ENCODE measurements around the gene UPB1. TPM values are rescaled to one million over a fixed set of nuclear protein-coding genes. Genes with fewer than 3 reads are reported as not detected.

Gene UPB1
- total and polyA plus RNA-seq, 2 donors = 0.14 to 0.90 TPM

GRCh38 chr22:24559471-24559870, 64.3 kb downstream of the UPB1 start:
- no peaks in the 10 kb centered on the region for H3K4me1 ChIP-seq (ENCODE audit: insufficient read depth)
- WGBS = 67% methylated on average over 4 of the region's 4 CpGs

GRCh38 chr22:24563246-24563645, 68.1 kb downstream of the UPB1 start:
- Histone ChIP-seq H3K4me3 (ENCODE audit: low read depth, low read length) (no peak overlapping the region), H3K36me3 (ENCODE audit: insufficient read depth) (peaks cover 2% of the 10 kb centered on the region), H3K27ac (ENCODE audit: low read depth) (no peak overlapping the region), H3K4me1 (ENCODE audit: insufficient read depth) (no peaks in the 10 kb centered on the region)
- no peak for DNase-seq (ENCODE audit: extremely low spot score)
- 94% methylated on average over 2 of the region's 2 CpGs for WGBS

More at GRCh38 chr22:24559471-24559870, 64.3 kb downstream of the UPB1 start:
- Histone ChIP-seq H3K36me3 (ENCODE audit: insufficient read depth) (peaks cover 2% of the 10 kb centered on the region), H3K4me3 (ENCODE audit: low read depth, low read length) (no peak overlapping the region), H3K27ac (ENCODE audit: low read depth) (no peak overlapping the region)
- DNase-seq (ENCODE audit: extremely low spot score) = no peak

- H3K27ac ChIP-seq (ENCODE audit: low read depth) = no peak overlapping the region
- H3K4me1 ChIP-seq (ENCODE audit: insufficient read depth) = no peaks in the 10 kb centered on the region
- H3K4me3 ChIP-seq (ENCODE audit: low read depth, low read length) = no peak overlapping the region
- no peak for DNase-seq (ENCODE audit: extremely low spot score)
- WGBS = 45% methylated on average over 2 of the region's 2 CpGs
- peaks cover 2% of the 10 kb centered on the region for H3K36me3 ChIP-seq (ENCODE audit: insufficient read depth)
These were observed 69.4 kb downstream of the UPB1 start for GRCh38 chr22:24564376-24565058.

GRCh38 chr22:24565077-24565476, 69.9 kb downstream of the UPB1 start:
- WGBS = 93% methylated on average over 2 of the region's 2 CpGs
- no peaks in the 10 kb centered on the region for H3K4me1 ChIP-seq (ENCODE audit: insufficient read depth)
- no peak overlapping the region for H3K27ac ChIP-seq (ENCODE audit: low read depth)
- H3K4me3 ChIP-seq (ENCODE audit: low read depth, low read length) = no peak overlapping the region
- H3K36me3 ChIP-seq (ENCODE audit: insufficient read depth) = peaks cover 2% of the 10 kb centered on the region
- DNase-seq (ENCODE audit: extremely low spot score) = no peak

- Histone ChIP-seq H3K4me3 (ENCODE audit: low read depth, low read length) (no peak overlapping the region), H3K4me1 (ENCODE audit: insufficient read depth) (no peaks in the 10 kb centered on the region), H3K36me3 (ENCODE audit: insufficient read depth) (peaks cover 2% of the 10 kb centered on the region), H3K27ac (ENCODE audit: low read depth) (no peak overlapping the region)
- 66% methylated on average over 8 of the region's 8 CpGs for WGBS
- no peak for DNase-seq (ENCODE audit: extremely low spot score)
These were observed 71.9 kb downstream of the UPB1 start for GRCh38 chr22:24566899-24567511.

GRCh38 chr22:24567668-24568067, 72.5 kb downstream of the UPB1 start:
- H3K27ac ChIP-seq (ENCODE audit: low read depth) = no peak overlapping the region
- WGBS = 79% methylated on average over 10 of the region's 10 CpGs
- no peak for DNase-seq (ENCODE audit: extremely low spot score)
- no peak overlapping the region for H3K4me3 ChIP-seq (ENCODE audit: low read depth, low read length)
- H3K36me3 ChIP-seq (ENCODE audit: insufficient read depth) = peaks cover 6% of the 10 kb centered on the region
- H3K4me1 ChIP-seq (ENCODE audit: insufficient read depth) = no peaks in the 10 kb centered on the region

- no peaks in the 10 kb centered on the region for H3K4me1 ChIP-seq (ENCODE audit: insufficient read depth)
- 91% methylated on average over 7 of the region's 7 CpGs for WGBS
- H3K4me3 ChIP-seq (ENCODE audit: low read depth, low read length) = no peak overlapping the region
- DNase-seq (ENCODE audit: extremely low spot score) = no peak
- peaks cover 7% of the 10 kb centered on the region for H3K36me3 ChIP-seq (ENCODE audit: insufficient read depth)
- no peak overlapping the region for H3K27ac ChIP-seq (ENCODE audit: low read depth)
These were observed 76.1 kb downstream of the UPB1 start for GRCh38 chr22:24571266-24571665.

- H3K4me3 ChIP-seq (ENCODE audit: low read depth, low read length) = no peak overlapping the region
- no peak for DNase-seq (ENCODE audit: extremely low spot score)
- H3K36me3 ChIP-seq (ENCODE audit: insufficient read depth) = peaks cover 7% of the 10 kb centered on the region
- 84% methylated on average over 1 of the region's 1 CpG for WGBS
- H3K27ac ChIP-seq (ENCODE audit: low read depth) = no peak overlapping the region
- H3K4me1 ChIP-seq (ENCODE audit: insufficient read depth) = no peaks in the 10 kb centered on the region
These were observed 81.6 kb downstream of the UPB1 start for GRCh38 chr22:24576778-24577177.

Other genes with a start within 250 kb of the UPB1 start
- gene SPECC1L, start 224.5 kb upstream of the UPB1 start, total RNA-seq = 50.3 TPM
- 29.8 TPM for gene SPECC1L, start 224.5 kb upstream of the UPB1 start, polyA plus RNA-seq
- gene ADORA2A, start 67.7 kb upstream of the UPB1 start, total RNA-seq = 3.6 TPM
- gene ADORA2A, start 67.7 kb upstream of the UPB1 start, polyA plus RNA-seq = 2.6 TPM
- gene GUCD1, start 59.8 kb downstream of the UPB1 start, total RNA-seq = 61.3 TPM
- gene GUCD1, start 59.8 kb downstream of the UPB1 start, polyA plus RNA-seq = 111 TPM
- 100 TPM for gene SNRPD3, start 60.7 kb downstream of the UPB1 start, total RNA-seq
- gene SNRPD3, start 60.7 kb downstream of the UPB1 start, polyA plus RNA-seq = 107 TPM
- gene LRRC75B, start 97.7 kb downstream of the UPB1 start, total RNA-seq = 9.6 TPM
- 22.7 TPM for gene LRRC75B, start 97.7 kb downstream of the UPB1 start, polyA plus RNA-seq
- gene GGT1, start 107.9 kb downstream of the UPB1 start, total RNA-seq = 4.1 TPM
- gene GGT1, start 107.9 kb downstream of the UPB1 start, polyA plus RNA-seq = 7.4 TPM

Data from urinary bladder (tissue), 4 donors.